ENCODE results near the gene LRRC75A. TPM values are rescaled to one million over a fixed set of nuclear protein-coding genes. Genes with fewer than 3 reads are reported as not detected.

The LRRC75A gene
- total and polyA plus RNA-seq, 2 donors (not counting 1 experiment from before 2014, with no cell fraction given), result 2.0 to 3.4 TPM

DNA sequence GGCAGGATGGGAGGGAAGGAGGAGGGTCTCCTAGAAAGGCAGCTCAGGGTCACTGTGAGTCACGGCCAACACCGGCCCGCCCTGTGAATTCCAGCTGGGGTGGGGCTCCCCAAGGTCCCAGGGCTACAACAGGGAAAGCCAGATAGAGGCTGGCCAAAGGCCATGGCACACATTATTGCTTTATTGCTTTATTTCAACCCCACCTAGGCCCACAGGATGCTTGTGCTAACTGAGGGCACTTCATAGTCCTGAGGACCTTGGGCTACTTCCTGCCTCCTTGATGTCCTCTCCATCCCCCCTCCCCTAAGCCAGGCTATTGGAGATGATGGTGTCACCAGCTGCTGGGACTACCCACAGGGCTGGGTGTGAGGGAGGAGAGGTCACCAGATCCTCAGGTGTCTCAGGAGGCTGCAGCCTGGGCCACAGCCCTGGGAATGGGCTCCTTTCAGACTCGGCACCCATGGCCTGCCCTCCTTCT, 26.1 kb downstream of the LRRC75A start:
- Mint-ChIP-seq H3K27ac (no peak overlapping the region), H3K4me3 (no peak overlapping the region), H3K4me1 (no peaks in the 10 kb centered on the region), H3K27me3 (no peaks in the 10 kb centered on the region), H3K9me3 (ENCODE audit: insufficient read depth) (no peaks in the 10 kb centered on the region)
- no peaks in the 10 kb centered on the region for H4K20me1 ChIP-seq (ENCODE audit: control insufficient read depth, insufficient read depth, low read length, poor library complexity, severe bottlenecking)
- WGBS (ENCODE audit: insufficient coverage), result 93% methylated on average over 4 of the region's 4 CpGs
- POLR2A ChIA-PET, result no interaction called here
- H3K9ac ChIP-seq (ENCODE audit: low read length), result no peak overlapping the region
- no peaks in the 10 kb centered on the region for H3K4me1 ChIP-seq (ENCODE audit: control insufficient read depth in 2 of 2, insufficient read depth in 2 of 2, low read length in 2 of 2)
- no peak for DNase-seq
- no peak overlapping the region for H2AFZ ChIP-seq (ENCODE audit: insufficient read depth, low read depth, low read length, poor library complexity, severe bottlenecking)
- H3K27ac ChIP-seq (ENCODE audit: low read length in 2 of 2), result no peak overlapping the region
- H3K4me3 ChIP-seq (ENCODE audit: control extremely low read depth in 1 of 5, extremely low read depth in 1 of 5, insufficient read depth in 1 of 5, low read depth in 2 of 5, low read length in 4 of 5), result no peak overlapping the region
- no peaks in the 10 kb centered on the region for H3K79me2 ChIP-seq (ENCODE audit: control insufficient read depth, insufficient read depth, low read length)
- H3K4me2 ChIP-seq (replicated peaks; ENCODE audit: low read depth, low read length, poor library complexity, severe bottlenecking), result no peak overlapping the region
- intact Hi-C loops (cut with micrococcal nuclease), result no loop called here
- CTCF ChIA-PET, result interaction anchor here (0.7 to 1.0 kb wide), 2 partner anchors 13 to 14 kb away, joined by 3 read pairs; no protein-coding TSS in a partner anchor
- ATAC-seq (ENCODE audit: low read depth), result no peak
- H3K27me3 ChIP-seq (replicated peaks in 1 of 4; ENCODE audit: control extremely low read depth in 1 of 4, control insufficient read depth in 3 of 4, insufficient read depth in 4 of 4, low read length in 3 of 4), result no peaks in the 10 kb centered on the region
- TF ChIP-seq, protein P1, sequence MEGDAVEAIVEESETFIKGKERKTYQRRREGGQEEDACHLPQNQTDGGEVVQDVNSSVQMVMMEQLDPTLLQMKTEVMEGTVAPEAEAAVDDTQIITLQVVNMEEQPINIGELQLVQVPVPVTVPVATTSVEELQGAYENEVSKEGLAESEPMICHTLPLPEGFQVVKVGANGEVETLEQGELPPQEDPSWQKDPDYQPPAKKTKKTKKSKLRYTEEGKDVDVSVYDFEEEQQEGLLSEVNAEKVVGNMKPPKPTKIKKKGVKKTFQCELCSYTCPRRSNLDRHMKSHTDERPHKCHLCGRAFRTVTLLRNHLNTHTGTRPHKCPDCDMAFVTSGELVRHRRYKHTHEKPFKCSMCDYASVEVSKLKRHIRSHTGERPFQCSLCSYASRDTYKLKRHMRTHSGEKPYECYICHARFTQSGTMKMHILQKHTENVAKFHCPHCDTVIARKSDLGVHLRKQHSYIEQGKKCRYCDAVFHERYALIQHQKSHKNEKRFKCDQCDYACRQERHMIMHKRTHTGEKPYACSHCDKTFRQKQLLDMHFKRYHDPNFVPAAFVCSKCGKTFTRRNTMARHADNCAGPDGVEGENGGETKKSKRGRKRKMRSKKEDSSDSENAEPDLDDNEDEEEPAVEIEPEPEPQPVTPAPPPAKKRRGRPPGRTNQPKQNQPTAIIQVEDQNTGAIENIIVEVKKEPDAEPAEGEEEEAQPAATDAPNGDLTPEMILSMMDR (IDR thresholded peaks at IDR 0.05), result no peak
- no peak for TF ChIP-seq EZH2 (IDR thresholded peaks at IDR 0.05; ENCODE audit: borderline replicate concordance, insufficient read depth, low read depth, low read length, poor library complexity, severe bottlenecking)
- H3K9me3 ChIP-seq (ENCODE audit: control extremely low read depth in 1 of 3, control insufficient read depth in 2 of 3, insufficient read depth in 1 of 3, low read length in 2 of 3), result no peaks in the 10 kb centered on the region
- no peaks in the 10 kb centered on the region for H3K36me3 ChIP-seq (replicated peaks in 1 of 2; ENCODE audit: control extremely low read depth in 1 of 2, control insufficient read depth in 1 of 2, extremely low read depth in 1 of 2, insufficient read depth in 2 of 2, low read length in 1 of 2)

DNA sequence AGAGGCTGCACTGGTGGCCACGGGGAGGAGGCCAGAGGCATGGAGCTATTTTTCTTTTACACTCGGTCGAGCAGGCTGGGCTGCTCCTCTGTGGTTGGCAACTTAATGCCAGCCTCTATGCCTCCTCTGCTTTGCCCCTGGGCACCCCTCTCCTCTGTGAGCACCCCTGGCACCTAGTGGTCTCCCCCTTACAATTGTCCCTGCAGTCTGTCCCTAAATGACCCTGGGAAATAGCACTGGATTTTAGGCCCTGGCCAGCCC, 27.0 kb downstream of the LRRC75A start:
- intact Hi-C loops (cut with micrococcal nuclease), result no loop called here
- H3K9ac ChIP-seq (ENCODE audit: low read length), result no peak overlapping the region
- POLR2A ChIA-PET, result no interaction called here
- ATAC-seq (ENCODE audit: low read depth) (no peak), DNase-seq (no peak)
- Mint-ChIP-seq H3K9me3 (ENCODE audit: insufficient read depth) (no peaks in the 10 kb centered on the region), H3K4me1 (no peaks in the 10 kb centered on the region), H3K27ac (no peak overlapping the region), H3K4me3 (no peak overlapping the region), H3K27me3 (no peaks in the 10 kb centered on the region)
- no peak for TF ChIP-seq EZH2 (IDR thresholded peaks at IDR 0.05; ENCODE audit: borderline replicate concordance, insufficient read depth, low read depth, low read length, poor library complexity, severe bottlenecking)
- TF ChIP-seq, protein P1 (IDR thresholded peaks at IDR 0.05), result no peak
- CTCF ChIA-PET, result interaction anchor here (1.0 kb wide), 1 partner anchor 14 kb away, joined by 3 read pairs; no protein-coding TSS in a partner anchor
- no peak overlapping the region for H3K27ac ChIP-seq (ENCODE audit: low read length in 2 of 2)
- H3K4me2 ChIP-seq (replicated peaks; ENCODE audit: low read depth, low read length, poor library complexity, severe bottlenecking), result no peak overlapping the region
- H3K27me3 ChIP-seq (replicated peaks in 1 of 4; ENCODE audit: control extremely low read depth in 1 of 4, control insufficient read depth in 3 of 4, insufficient read depth in 4 of 4, low read length in 3 of 4), result no peaks in the 10 kb centered on the region
- H2AFZ ChIP-seq (ENCODE audit: insufficient read depth, low read depth, low read length, poor library complexity, severe bottlenecking), result no peak overlapping the region
- no peaks in the 10 kb centered on the region for H4K20me1 ChIP-seq (ENCODE audit: control insufficient read depth, insufficient read depth, low read length, poor library complexity, severe bottlenecking)
- no peaks in the 10 kb centered on the region for H3K9me3 ChIP-seq (ENCODE audit: control extremely low read depth in 1 of 3, control insufficient read depth in 2 of 3, insufficient read depth in 1 of 3, low read length in 2 of 3)
- no peaks in the 10 kb centered on the region for H3K4me1 ChIP-seq (ENCODE audit: control insufficient read depth in 2 of 2, insufficient read depth in 2 of 2, low read length in 2 of 2)
- no peak overlapping the region for H3K4me3 ChIP-seq (ENCODE audit: control extremely low read depth in 1 of 5, extremely low read depth in 1 of 5, insufficient read depth in 1 of 5, low read depth in 2 of 5, low read length in 4 of 5)
- 97% methylated on average over 3 of the region's 3 CpGs for WGBS (ENCODE audit: insufficient coverage)
- no peaks in the 10 kb centered on the region for H3K79me2 ChIP-seq (ENCODE audit: control insufficient read depth, insufficient read depth, low read length)
- H3K36me3 ChIP-seq (replicated peaks in 1 of 2; ENCODE audit: control extremely low read depth in 1 of 2, control insufficient read depth in 1 of 2, extremely low read depth in 1 of 2, insufficient read depth in 2 of 2, low read length in 1 of 2), result no peaks in the 10 kb centered on the region

Data from B cell (primary cell).